Transverse colon (tissue), 4 donors: ENCODE data around the gene TMEM170A. TPM values are rescaled to one million over a fixed set of nuclear protein-coding genes. Genes with fewer than 3 reads are reported as not detected.

Experiments
- DNase-seq: peaks from one replicate; pipeline ENCODE4 v3.0.0-alpha.2; 2019
- H3K27ac ChIP-seq, 4 donors: fragments of 200-600 bp; sonication (generic); 2 replicates each; pipeline ENCODE4 v1.5.1; 2016 to 2018; ENCODE audit warnings: inconsistent platforms in 4 of 4
- H3K27me3 ChIP-seq: fragments of 200-600 bp; sonication (generic); 2 replicates; pipeline ENCODE4 v1.5.1; 2017; ENCODE audit warnings: inconsistent platforms
- H3K36me3 ChIP-seq, 4 donors: fragments of 200-600 bp; sonication (generic); 2 replicates each; pipeline ENCODE4 v1.5.1; 2017 to 2019; ENCODE audit warnings: inconsistent platforms in 4 of 4
- H3K4me1 ChIP-seq, 4 donors: fragments of 200-600 bp; sonication (generic); 2 replicates each; pipeline ENCODE4 v1.5.1; 2017 to 2020; ENCODE audit warnings: inconsistent platforms in 4 of 4
- H3K4me3 ChIP-seq, 4 donors: fragments of 200-600 bp; sonication (generic); 1 replicate in 1 of 4; 2 replicates in 3 of 4; pipeline versions ENCODE4 v1.5.1 to v1.6.1; 2017 to 2019; ENCODE audit warnings: inconsistent platforms in 4 of 4
- H3K9me3 ChIP-seq, 2 donors: fragments of 200-600 bp; sonication (generic); 2 replicates each; pipeline ENCODE4 v1.5.1; 2017 to 2019; ENCODE audit warnings: inconsistent platforms in 2 of 2
- CTCF ChIP-seq, 5 experiments: fragments of 200-600 bp in 3 of 5; fragments of 450-650 bp in 2 of 5; sonication (generic) in 3 of 5; IDR thresholded peaks; 1 replicate in 2 of 5; 2 replicates in 3 of 5; pipeline ENCODE4 v1.5.1; 2016 to 2017; ENCODE audit warnings: antibody characterized with exemption in 5 of 5, inconsistent platforms in 3 of 5, mild to moderate bottlenecking in 2 of 5, moderate library complexity in 1 of 5
- EP300 ChIP-seq: sonication (generic); formaldehyde crosslinking; IDR thresholded peaks from one replicate; pipeline ENCODE4 v1.6.1; 2017; ENCODE audit warnings: antibody characterized with exemption, low read depth
- POLR2A ChIP-seq: fragments of 450-650 bp; IDR thresholded peaks from one replicate; pipeline ENCODE4 v1.6.1; 2016; ENCODE audit warnings: antibody characterized with exemption, mild to moderate bottlenecking, moderate library complexity
- POLR2AphosphoS5 ChIP-seq, 3 donors: sonication (generic); formaldehyde crosslinking; IDR thresholded peaks; one replicate each; pipeline ENCODE4 v1.6.1; 2016; ENCODE audit warnings: antibody characterized with exemption in 3 of 3
- WGBS, 2 donors: methylation state at CpG; one replicate each; pipeline ENCODE4 v1.1.5; 2018; ENCODE audit warnings: low coverage in 1 of 2; 5-methylcytosine and 5-hydroxymethylcytosine counted together
- in situ Hi-C, 4 donors: fragments of 200-750 bp; cut with MboI; loops; one replicate each; pipeline versions ENCODE4 v1.15.0 to v1.15.1; 2017; ENCODE audit warnings: low sequenced_read_pairs in 3 of 4, low pct_ligation_motif_present in 1 of 4, low pct_unique_long_range_greater_than_20kb in 1 of 4
- intact Hi-C: fragments of 100-400 bp; cut with DNase I; formaldehyde crosslinking; loops from one replicate; pipeline ENCODE4 v1.15.1; 2023; ENCODE audit warnings: low total_unique reads
- total RNA-seq, 4 donors: library from RNA; depleted of rRNA; stranded (reverse); fragments of >200 nt; gene quantifications; one replicate each; pipeline ENCODE4 v1.1.0, GENCODE V29; 2016

The TMEM170A gene
- total RNA-seq, 4 donors from 2014 or later: 16.5 to 96.7 (median 49.2) TPM

- H3K4me1 ChIP-seq: no peaks in the 10 kb centered on the region
- no peaks in the 10 kb centered on the region for H3K36me3 ChIP-seq
- H3K4me3 ChIP-seq: no peak overlapping the region
- no peaks in the 10 kb centered on the region for H3K27me3 ChIP-seq
- intact Hi-C loops (loop anchor here (5.0 to 10.0 kb wide), 2 partner anchors 176 to 284 kb away; no protein-coding TSS in a partner anchor), in situ Hi-C loops (loop anchor here (10.0 to 25.0 kb wide), 2 partner anchors 284 to 286 kb away; no protein-coding TSS in a partner anchor)
- H3K27ac ChIP-seq: no peak overlapping the region
- H3K9me3 ChIP-seq: no peaks in the 10 kb centered on the region
- DNase-seq: no peak
- no peak for TF ChIP-seq POLR2AphosphoS5 (IDR thresholded peaks at IDR 0.05)
- TF ChIP-seq CTCF (IDR thresholded peaks at IDR 0.05): no peak
- TF ChIP-seq EP300: no peak
- no peak for TF ChIP-seq POLR2A
- WGBS, 2 donors: 94% methylated on average over 66 of the region's 80 CpGs; no CpG with 5 or more reads in 1 of the 2 donors
Observed at GRCh38 chr16:75478480-75479345, 14.2 kb upstream of the TMEM170A start.

DNA sequence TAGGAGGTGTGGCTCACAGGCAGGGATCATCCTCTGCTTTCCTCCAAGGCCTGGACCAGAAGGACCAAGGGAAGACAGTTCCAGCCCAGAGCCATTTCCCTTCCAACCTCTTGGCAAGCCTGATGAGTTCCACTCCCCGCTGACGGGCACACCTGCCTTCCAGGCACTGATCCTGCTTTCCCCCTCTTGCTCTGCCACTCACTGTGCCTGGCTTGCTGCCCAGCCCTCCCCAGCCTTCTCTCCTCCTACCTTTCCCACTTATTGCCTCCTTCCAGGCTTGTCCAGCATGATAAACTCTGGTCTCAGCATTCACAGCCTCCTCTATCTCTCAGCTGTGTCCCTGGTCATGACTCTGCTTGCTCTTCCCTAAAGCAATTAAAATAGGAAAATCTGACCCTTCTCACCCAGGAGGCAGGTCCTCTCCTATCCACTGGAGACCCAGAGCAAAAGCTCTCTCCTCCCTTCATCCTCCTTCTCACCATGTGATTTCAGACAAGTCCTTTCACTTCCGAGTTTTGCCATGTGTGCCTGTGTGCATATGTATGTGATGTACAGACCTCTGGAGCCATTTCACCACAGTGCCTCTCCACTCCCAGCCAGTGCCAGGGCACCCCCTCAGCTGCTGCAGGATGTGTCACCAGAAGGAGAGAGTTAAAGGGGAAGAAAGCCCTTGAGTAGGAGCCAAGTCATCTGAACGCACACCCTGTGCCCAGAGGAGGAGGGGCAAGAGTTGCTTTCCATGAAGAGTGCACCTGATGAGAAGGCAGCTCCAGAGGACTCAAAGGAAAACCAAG, 13.4 kb upstream of the TMEM170A start:
- no peak for DNase-seq
- Histone ChIP-seq H3K4me3 (no peak overlapping the region), H3K36me3 (no peaks in the 10 kb centered on the region), H3K9me3 (no peaks in the 10 kb centered on the region), H3K4me1 (no peaks in the 10 kb centered on the region), H3K27me3 (no peaks in the 10 kb centered on the region), H3K27ac (no peak overlapping the region)
- in situ Hi-C loops (loop anchor here (10.0 to 25.0 kb wide), 2 partner anchors 284 to 287 kb away; no protein-coding TSS in a partner anchor), intact Hi-C loops (loop anchor here (5.0 to 10.0 kb wide), 2 partner anchors 177 to 284 kb away; no protein-coding TSS in a partner anchor)
- 32 to 49% methylated on average over 3 to 4 of the region's 4 CpGs for WGBS, 2 donors
- TF ChIP-seq POLR2A (no peak), EP300 (no peak), CTCF (IDR thresholded peaks at IDR 0.05) (no peak), POLR2AphosphoS5 (IDR thresholded peaks at IDR 0.05) (no peak)

GRCh38 chr16:75476817-75477216, 12.3 kb upstream of the TMEM170A start:
- intact Hi-C loops (loop anchor here (5.0 to 10.0 kb wide), 2 partner anchors 178 to 285 kb away; no protein-coding TSS in a partner anchor), in situ Hi-C loops (loop anchor here (10.0 to 25.0 kb wide), 2 partner anchors 285 to 288 kb away; no protein-coding TSS in a partner anchor)
- no peak for DNase-seq
- Histone ChIP-seq H3K4me3 (no peak overlapping the region), H3K36me3 (no peaks in the 10 kb centered on the region), H3K4me1 (peaks cover 0 to 4% (median 0%) of the 10 kb centered on the region in 4 donors), H3K27ac (no peak overlapping the region), H3K27me3 (no peaks in the 10 kb centered on the region), H3K9me3 (no peaks in the 10 kb centered on the region)
- 79 to 90% methylated on average over 5 to 8 of the region's 8 CpGs for WGBS, 2 donors
- no peak for TF ChIP-seq EP300
- no peak for TF ChIP-seq CTCF (IDR thresholded peaks at IDR 0.05)
- TF ChIP-seq POLR2A: no peak
- no peak for TF ChIP-seq POLR2AphosphoS5 (IDR thresholded peaks at IDR 0.05)
